Adipocyte (in vitro differentiated cells): ENCODE measurements around the gene RB1.
"Not testable (repeated sequence)": the region's sequence is repeated elsewhere in the genome, so short reads cannot be mapped to it uniquely, and the experiment has no call there.

Source experiments
- DNase-seq: peaks from one replicate; pipeline ENCODE4 v3.0.0-alpha.2; 2015; ENCODE audit warnings: low read depth
- H3K27me3 ChIP-seq: replicated peaks from 2 replicates; pipeline ENCODE4 v1.7.0; 2013; ENCODE audit warnings: mild to moderate bottlenecking, low read length, moderate library complexity; ENCODE audit not compliant: control insufficient read depth, insufficient read depth
- H3K36me3 ChIP-seq: 2 replicates; pipeline ENCODE4 v1.7.0; 2013; ENCODE audit warnings: low read length, mild to moderate bottlenecking, moderate library complexity; ENCODE audit not compliant: control insufficient read depth, insufficient read depth, severe bottlenecking
- H3K4me1 ChIP-seq: 2 replicates; pipeline ENCODE4 v1.7.0; 2013; ENCODE audit warnings: mild to moderate bottlenecking, low read length, moderate library complexity; ENCODE audit not compliant: control insufficient read depth, insufficient read depth
- H3K4me3 ChIP-seq: 2 replicates; pipeline ENCODE4 v1.7.0; 2013; ENCODE audit warnings: mild to moderate bottlenecking, low read length, moderate library complexity
- H3K9ac ChIP-seq: 2 replicates; pipeline ENCODE4 v1.7.0; 2013; ENCODE audit warnings: mild to moderate bottlenecking, low read length, moderate library complexity
- H3K9me3 ChIP-seq: 2 replicates; pipeline ENCODE4 v1.7.0; 2013; ENCODE audit warnings: mild to moderate bottlenecking, low read length, moderate library complexity; ENCODE audit not compliant: control insufficient read depth

The RB1 gene

DNA sequence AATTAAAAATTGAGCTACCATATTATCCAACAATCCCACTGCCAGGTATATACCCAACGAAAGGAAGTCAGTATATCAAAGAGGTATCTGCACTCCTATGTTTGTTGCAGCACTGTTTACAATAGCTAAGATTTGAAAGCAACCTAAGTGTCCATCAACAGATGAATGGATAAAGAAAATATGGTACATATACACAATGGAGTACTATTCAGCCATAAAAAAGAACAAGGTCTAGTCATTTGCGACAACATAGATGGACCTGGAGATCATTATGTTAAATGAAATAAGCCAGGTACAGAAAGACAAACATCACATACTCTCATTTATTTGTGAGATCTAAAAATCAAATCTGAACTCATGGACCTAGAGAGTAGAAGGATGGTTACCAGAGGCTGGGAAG, 52.0 kb downstream of the RB1 start:
- not testable (repeated sequence) for H3K9ac ChIP-seq, H3K4me1 ChIP-seq, H3K4me3 ChIP-seq, H3K27me3 ChIP-seq, DNase-seq
- Histone ChIP-seq H3K36me3 (peaks cover 23% of the 10 kb centered on the region), H3K9me3 (peaks cover 33% of the 10 kb centered on the region)

DNA sequence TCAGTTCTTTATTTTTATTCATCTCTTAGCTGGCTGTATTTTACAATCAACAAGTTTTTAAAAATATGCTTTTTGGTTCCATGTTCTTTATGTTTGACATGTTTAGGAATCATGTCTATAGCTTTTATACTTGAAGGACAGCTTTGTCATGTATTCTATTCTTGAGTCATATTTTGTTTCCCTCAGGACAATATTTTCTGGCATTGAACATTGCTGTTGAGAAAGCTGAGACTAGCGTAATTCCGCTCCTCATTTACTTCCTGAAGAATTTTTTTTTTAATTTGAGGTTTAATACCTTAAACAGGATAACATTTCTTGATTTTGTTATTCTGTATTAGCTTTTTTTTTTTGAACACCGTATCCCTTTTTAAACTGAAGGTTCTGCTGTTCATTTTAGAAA, 53.2 kb downstream of the RB1 start:
- no peak overlapping the region for H3K9ac ChIP-seq

DNA sequence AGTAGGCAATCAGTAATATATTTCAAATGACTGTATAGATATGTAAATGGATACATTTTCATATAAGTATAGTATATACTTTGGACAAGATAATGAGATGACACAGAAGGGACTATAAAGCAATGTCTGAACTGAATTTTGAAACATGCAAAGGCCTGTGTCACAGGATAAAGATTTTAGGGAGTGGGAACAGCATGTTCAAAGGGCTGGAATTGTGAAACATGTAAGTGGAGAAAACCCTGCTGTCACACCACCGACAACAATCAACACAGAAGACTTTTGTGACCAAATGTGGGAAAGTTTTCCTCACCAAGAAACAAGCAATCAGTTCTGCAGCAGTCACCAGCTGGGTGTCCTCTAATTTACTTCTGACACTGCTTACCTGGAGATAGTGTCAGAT, 66.4 kb downstream of the RB1 start:
- Histone ChIP-seq H3K4me1 (peaks cover 17% of the 10 kb centered on the region), H3K9ac (peak overlapping the region; percentile 21), H3K36me3 (peaks cover 3% of the 10 kb centered on the region), H3K27me3 (no peaks in the 10 kb centered on the region), H3K9me3 (no peaks in the 10 kb centered on the region), H3K4me3 (no peak overlapping the region)
- no peak for DNase-seq

More for the DNA sequence above, 53.2 kb downstream of the RB1 start:
- Histone ChIP-seq H3K4me1 (no peaks in the 10 kb centered on the region), H3K27me3 (no peaks in the 10 kb centered on the region), H3K9me3 (peaks cover 24% of the 10 kb centered on the region), H3K36me3 (peaks cover 22% of the 10 kb centered on the region), H3K4me3 (no peak overlapping the region)
- no peak for DNase-seq

DNA sequence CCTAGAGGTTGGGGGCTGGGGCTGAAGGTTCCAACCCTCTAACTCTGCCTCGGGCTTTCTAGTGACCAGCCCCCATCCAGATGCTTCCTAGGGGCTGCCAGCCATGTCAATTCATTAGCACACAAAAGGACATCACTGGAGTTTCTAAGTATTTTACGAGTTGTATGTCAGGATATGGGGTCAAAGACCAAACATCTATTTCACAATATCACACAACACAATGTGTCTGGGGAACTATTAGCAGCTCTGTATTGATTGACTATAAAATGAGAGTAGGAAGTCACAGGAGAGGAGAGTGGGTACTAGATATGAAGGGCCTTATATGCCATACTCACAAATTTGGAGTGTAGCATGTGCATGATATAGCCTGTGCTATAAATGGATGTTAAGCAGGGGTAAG, 67.3 kb downstream of the RB1 start:
- Histone ChIP-seq H3K36me3 (peaks cover 4% of the 10 kb centered on the region), H3K4me3 (no peak overlapping the region), H3K4me1 (peaks cover 17% of the 10 kb centered on the region), H3K9ac (no peak overlapping the region), H3K9me3 (no peaks in the 10 kb centered on the region), H3K27me3 (no peaks in the 10 kb centered on the region)
- no peak for DNase-seq

DNA sequence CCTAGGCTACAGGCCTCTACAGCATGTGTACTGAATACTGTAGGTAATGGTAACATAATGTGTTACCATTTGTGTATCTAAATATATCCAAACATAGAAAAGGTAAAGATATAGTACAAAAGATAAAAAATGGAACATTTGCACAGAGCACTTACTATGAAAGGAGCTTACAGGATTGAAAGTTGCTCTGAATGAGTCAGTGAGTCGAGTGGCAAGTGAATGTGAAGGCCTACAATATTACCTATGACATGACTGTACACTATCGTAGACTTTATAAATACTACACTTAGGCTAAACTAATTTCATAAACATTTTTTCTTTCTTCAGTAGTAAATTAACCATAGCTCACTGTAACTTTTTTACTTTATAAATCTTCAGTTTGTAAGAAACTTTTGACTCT, 74.3 kb downstream of the RB1 start:
- Histone ChIP-seq H3K4me3 (no peak overlapping the region), H3K4me1 (no peaks in the 10 kb centered on the region), H3K36me3 (peaks cover 38% of the 10 kb centered on the region), H3K27me3 (no peaks in the 10 kb centered on the region), H3K9me3 (no peaks in the 10 kb centered on the region), H3K9ac (no peak overlapping the region)
- DNase-seq, result no peak

DNA sequence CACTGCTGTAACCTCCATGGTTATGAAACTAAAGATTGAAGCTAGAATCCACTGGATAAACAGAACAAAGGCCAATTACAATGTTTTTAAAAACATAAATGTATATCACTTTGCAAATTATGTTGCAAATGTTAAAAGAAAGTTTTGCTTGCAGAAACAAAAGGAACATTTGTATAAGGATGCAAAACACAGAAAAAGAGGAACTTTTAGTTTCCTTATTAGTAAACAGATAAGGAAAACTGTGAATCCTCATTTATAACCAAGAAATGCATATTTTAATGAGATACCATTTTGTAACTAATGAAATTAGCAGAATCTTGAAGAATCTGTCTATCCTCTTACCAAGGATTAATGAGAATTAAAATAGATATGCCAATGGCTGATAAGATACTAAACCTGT, 77.0 kb downstream of the RB1 start:
- H3K9me3 ChIP-seq, result no peaks in the 10 kb centered on the region
- no peaks in the 10 kb centered on the region for H3K4me1 ChIP-seq
- no peaks in the 10 kb centered on the region for H3K27me3 ChIP-seq
- no peak overlapping the region for H3K4me3 ChIP-seq
- H3K36me3 ChIP-seq, result peaks cover 42% of the 10 kb centered on the region
- no peak overlapping the region for H3K9ac ChIP-seq
- no peak for DNase-seq

DNA sequence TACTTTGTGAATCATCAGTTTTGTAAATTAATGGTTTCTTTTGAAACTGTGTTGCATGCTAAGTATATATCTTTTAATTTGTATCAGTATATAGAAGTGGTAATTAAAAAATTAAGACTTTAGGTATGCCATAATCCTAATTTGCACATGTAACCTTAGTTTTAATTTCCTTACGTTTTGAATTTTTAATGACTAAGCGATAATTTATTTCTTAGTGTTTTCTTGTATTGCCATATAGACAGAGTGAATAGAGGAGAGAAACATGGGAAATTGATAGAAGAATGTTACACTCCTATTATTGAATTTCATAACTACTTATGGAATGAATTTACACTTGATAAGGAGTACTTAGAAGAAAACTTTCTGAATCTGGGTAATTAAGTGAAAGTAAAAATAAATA, 79.8 kb downstream of the RB1 start:
- Histone ChIP-seq H3K36me3 (peaks cover 30% of the 10 kb centered on the region), H3K9ac (no peak overlapping the region), H3K27me3 (no peaks in the 10 kb centered on the region), H3K4me3 (no peak overlapping the region), H3K4me1 (no peaks in the 10 kb centered on the region), H3K9me3 (no peaks in the 10 kb centered on the region)
- DNase-seq, result no peak

DNA sequence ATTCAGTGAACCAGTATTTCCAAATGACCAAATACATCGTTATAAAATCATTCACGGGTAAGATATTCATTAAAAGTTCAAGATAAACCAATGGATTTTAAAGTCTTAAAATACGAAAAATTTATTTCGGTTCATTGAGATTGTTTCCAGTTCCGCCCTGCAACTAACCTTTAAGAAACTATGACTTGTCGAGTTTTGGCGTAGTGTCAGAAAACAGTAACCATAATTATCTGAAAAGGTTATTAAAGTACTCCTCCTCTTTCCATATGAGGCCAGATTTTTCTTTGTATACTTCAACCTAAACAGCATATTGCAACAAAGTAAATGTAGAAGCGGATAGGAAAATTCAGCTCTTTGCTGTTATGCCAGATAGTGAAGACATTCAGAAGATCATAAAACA, 83.3 kb downstream of the RB1 start:
- H3K4me3 ChIP-seq, result no peak overlapping the region

DNA sequence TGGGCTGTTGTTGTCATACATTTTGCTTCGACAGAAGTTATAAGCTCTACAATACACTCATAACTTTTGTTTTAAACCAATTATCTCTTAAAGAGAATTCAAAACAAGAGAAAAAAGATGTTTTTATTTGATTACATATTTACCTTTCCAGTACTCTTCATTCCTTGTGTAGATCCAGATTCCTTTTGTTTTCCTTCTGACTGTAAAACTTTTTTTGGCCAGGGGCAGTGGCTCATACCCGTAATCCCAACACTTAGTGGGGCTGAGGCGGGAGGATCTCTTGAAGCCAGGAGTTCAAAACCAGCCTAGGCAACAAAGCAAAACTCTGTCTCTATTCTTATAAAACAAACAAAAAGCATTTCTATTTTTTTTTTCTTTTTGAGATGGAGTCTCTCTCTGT, 87.7 kb downstream of the RB1 start:
- no peak for DNase-seq
- no peaks in the 10 kb centered on the region for H3K9me3 ChIP-seq
- peaks cover 7% of the 10 kb centered on the region for H3K4me1 ChIP-seq
- H3K9ac ChIP-seq, result no peak overlapping the region
- H3K27me3 ChIP-seq, result no peaks in the 10 kb centered on the region
- H3K36me3 ChIP-seq, result no peaks in the 10 kb centered on the region
- no peak overlapping the region for H3K4me3 ChIP-seq

More for the DNA sequence above, 83.3 kb downstream of the RB1 start:
- peaks cover 11% of the 10 kb centered on the region for H3K36me3 ChIP-seq
- H3K4me1 ChIP-seq, result no peaks in the 10 kb centered on the region
- no peaks in the 10 kb centered on the region for H3K9me3 ChIP-seq
- no peak overlapping the region for H3K9ac ChIP-seq
- H3K27me3 ChIP-seq, result no peaks in the 10 kb centered on the region
- no peak for DNase-seq

DNA sequence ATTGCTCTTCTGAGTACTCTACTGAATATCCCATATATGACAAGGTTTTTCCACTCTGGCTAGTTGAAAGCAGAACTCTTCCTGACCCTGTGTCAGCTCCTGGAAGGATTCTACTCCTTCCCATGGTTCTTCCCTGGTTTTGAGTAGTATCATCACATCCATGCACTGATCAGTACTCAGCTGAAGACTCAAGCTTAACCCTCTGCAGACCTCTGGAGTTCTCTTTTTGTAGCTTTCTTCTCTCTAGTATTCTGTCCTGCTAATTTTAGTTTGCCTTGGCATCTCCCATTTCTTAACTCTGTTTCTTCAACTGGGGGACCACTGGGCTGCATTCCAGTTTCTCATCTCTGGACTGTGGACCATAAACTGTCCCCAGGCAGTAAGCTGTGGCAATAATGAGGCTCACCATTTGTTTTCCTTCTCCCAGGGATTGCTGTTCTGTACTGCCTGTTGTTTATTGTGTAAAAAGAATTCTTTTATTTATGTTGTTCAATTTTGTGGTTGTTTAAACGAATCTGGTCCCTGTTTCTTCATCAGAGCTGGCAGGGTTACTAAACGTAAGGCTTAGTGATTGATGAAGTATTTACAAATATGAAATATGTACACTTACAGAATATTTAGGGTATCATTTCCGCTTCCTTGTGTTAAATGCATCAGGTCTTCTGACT, 89.6 kb downstream of the RB1 start:
- Histone ChIP-seq H3K4me3 (no peak overlapping the region), H3K4me1 (peaks cover 9% of the 10 kb centered on the region), H3K9ac (no peak overlapping the region), H3K36me3 (no peaks in the 10 kb centered on the region), H3K27me3 (no peaks in the 10 kb centered on the region), H3K9me3 (no peaks in the 10 kb centered on the region)
- DNase-seq, result no peak

DNA sequence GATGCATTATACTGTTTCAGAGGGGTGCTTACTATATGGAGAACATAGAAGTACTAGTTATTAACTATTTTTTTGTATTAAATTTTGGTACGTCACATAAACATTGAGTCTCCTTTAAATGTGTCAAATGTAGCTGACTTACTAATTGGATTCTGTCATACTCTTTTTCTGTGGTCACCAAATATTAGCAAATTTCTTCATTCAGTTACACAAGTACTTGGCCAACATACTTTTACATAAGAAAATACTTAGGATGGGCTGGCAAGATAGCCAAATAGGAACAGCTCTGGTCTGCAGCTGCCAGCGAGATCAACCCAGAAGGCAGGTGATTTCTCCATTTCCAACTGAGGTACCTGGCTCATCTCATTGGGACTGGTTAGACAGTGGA, 90.1 kb downstream of the RB1 start:
- H3K27me3 ChIP-seq, result no peaks in the 10 kb centered on the region
- H3K4me3 ChIP-seq, result no peak overlapping the region
- H3K36me3 ChIP-seq, result no peaks in the 10 kb centered on the region
- H3K9ac ChIP-seq, result no peak overlapping the region
- H3K4me1 ChIP-seq, result peaks cover 13% of the 10 kb centered on the region
- no peak for DNase-seq
- H3K9me3 ChIP-seq, result no peaks in the 10 kb centered on the region

DNA sequence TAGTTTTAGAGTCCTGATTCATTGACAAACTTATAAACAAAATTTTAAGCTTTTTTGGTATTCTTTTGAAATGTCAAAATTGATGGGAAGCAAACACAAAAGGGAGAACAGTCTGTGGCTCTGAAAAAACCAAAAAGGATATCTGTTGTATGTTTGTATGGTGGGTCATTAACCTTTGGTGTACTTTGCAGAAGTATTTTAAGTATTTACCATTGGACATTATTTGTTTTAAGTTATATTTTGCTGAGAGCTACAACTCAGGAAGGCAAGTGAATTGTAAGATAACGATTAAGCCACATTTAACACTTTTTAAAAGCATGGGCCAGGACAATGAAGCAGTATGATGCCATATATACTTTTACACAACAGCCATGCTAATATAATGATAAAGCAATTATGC, 94.2 kb downstream of the RB1 start:
- H3K9me3 ChIP-seq, result no peaks in the 10 kb centered on the region
- DNase-seq, result no peak

More for the DNA sequence above, 94.2 kb downstream of the RB1 start:
- Histone ChIP-seq H3K4me3 (no peak overlapping the region), H3K9ac (no peak overlapping the region), H3K4me1 (peaks cover 46% of the 10 kb centered on the region), H3K27me3 (no peaks in the 10 kb centered on the region), H3K36me3 (no peaks in the 10 kb centered on the region)
